Stomach (tissue), 19 donors: ENCODE results near the gene GARIN6. TPM values are rescaled to one million over a fixed set of nuclear protein-coding genes. Genes with fewer than 3 reads are reported as not detected.

Experiments
- DNase-seq, 2 donors: peaks; one replicate each; pipeline versions ENCODE4 v3.0.0 to v3.0.0-alpha.2; 2013 to 2019
- H3K27ac ChIP-seq, 5 donors: fragments of 200-600 bp in 4 of 5; sonication (generic) in 4 of 5; one replicate each; pipeline ENCODE4 v1.5.1; 2013 to 2019; ENCODE audit warnings: mild to moderate bottlenecking in 1 of 5, moderate library complexity in 1 of 5
- H3K27me3 ChIP-seq, 3 donors: fragments of 200-600 bp; sonication (generic); one replicate each; pipeline ENCODE4 v1.5.1; 2017 to 2019; ENCODE audit warnings: mixed run types in 1 of 3
- H3K36me3 ChIP-seq, 4 donors: fragments of 200-600 bp; sonication (generic); 1 replicate in 3 of 4; 2 replicates in 1 of 4; pipeline ENCODE4 v1.5.1; 2016 to 2019
- H3K4me1 ChIP-seq, 4 donors: fragments of 200-600 bp; sonication (generic); one replicate each; pipeline ENCODE4 v1.5.1; 2016 to 2019
- H3K4me3 ChIP-seq, 4 donors: fragments of 200-600 bp; sonication (generic) in 3 of 4; one replicate each; pipeline ENCODE4 v1.5.1; 2016 to 2019; ENCODE audit warnings: mild to moderate bottlenecking in 1 of 4
- H3K9me3 ChIP-seq, 4 donors: fragments of 200-600 bp; sonication (generic); one replicate each; pipeline ENCODE4 v1.5.1; 2016 to 2019
- EP300 ChIP-seq: sonication (generic); formaldehyde crosslinking; IDR thresholded peaks from one replicate; pipeline ENCODE4 v1.6.1; 2017; ENCODE audit warnings: antibody characterized with exemption
- POLR2A ChIP-seq, 4 donors: fragments of 450-650 bp; IDR thresholded peaks; one replicate each; pipeline ENCODE4 v1.6.1; 2016; ENCODE audit warnings: antibody characterized with exemption in 4 of 4, control low read depth in 2 of 4, mild to moderate bottlenecking in 1 of 4, moderate library complexity in 1 of 4
- POLR2AphosphoS5 ChIP-seq, 3 donors: sonication (generic); formaldehyde crosslinking; IDR thresholded peaks; one replicate each; pipeline ENCODE4 v1.6.1; 2016; ENCODE audit warnings: antibody characterized with exemption in 3 of 3
- WGBS, 5 donors: extraction: QIAGEN DNeasy Blood & Tissue Kit in 3 of 5; methylation state at CpG; one replicate each; pipeline versions ENCODE4 v1.1.5 to v1.1.7; 2013 to 2018; 5-methylcytosine and 5-hydroxymethylcytosine counted together
- intact Hi-C: fragments of 100-400 bp; cut with DNase I; formaldehyde crosslinking; loops from one replicate; pipeline ENCODE4 v1.15.1; 2023; ENCODE audit warnings: low total_unique reads
- long read RNA-seq, 10 donors: transcript quantifications; one replicate each; lab custom pipeline, GENCODE V29; 2026
- polyA plus RNA-seq, 3 donors: library from polyadenylated mRNA; stranded (reverse); fragments of 200-250 nt; gene quantifications; one replicate each; pipeline ENCODE4 v1.2.3, GENCODE V29; 2013
- total RNA-seq, 5 donors: library from RNA; depleted of rRNA; stranded (reverse); fragments of >200 nt; gene quantifications; one replicate each; pipeline versions ENCODE4 v1.1.0 to v1.2.3, GENCODE V29; 2014 to 2016
- TF ChIP-seq, protein P1 (sequence below), 7 experiments: fragments of 450-650 bp in 4 of 7; fragments of 200-600 bp in 3 of 7; sonication (generic) in 3 of 7; IDR thresholded peaks; one replicate each; pipeline ENCODE4 v1.5.1; 2016 to 2019; ENCODE audit warnings: antibody characterized with exemption in 7 of 7, control low read depth in 2 of 7, mild to moderate bottlenecking in 1 of 7
- donor health status: healthy with polysubstance abuse.
- donor health status: Bipolar disorder and iron deficiency.
- donor health status: healthy.

GARIN6 gene
- not detected for total RNA-seq
- polyA plus RNA-seq = not detected
- long read RNA-seq, donor 1 = 0 reads
- long read RNA-seq, donor 2 = 0 reads
- long read RNA-seq, donor 3 = 0 reads
- long read RNA-seq, donor 4 = 0 reads
- long read RNA-seq, donor 5 = 0 reads
- long read RNA-seq, donor 6 = 0 reads
- long read RNA-seq, donor 7 = 0 reads
- long read RNA-seq, donor 8 = 0 reads
- long read RNA-seq, donor 9 = 0 reads
- long read RNA-seq, donor 10 = 0 reads

DNA sequence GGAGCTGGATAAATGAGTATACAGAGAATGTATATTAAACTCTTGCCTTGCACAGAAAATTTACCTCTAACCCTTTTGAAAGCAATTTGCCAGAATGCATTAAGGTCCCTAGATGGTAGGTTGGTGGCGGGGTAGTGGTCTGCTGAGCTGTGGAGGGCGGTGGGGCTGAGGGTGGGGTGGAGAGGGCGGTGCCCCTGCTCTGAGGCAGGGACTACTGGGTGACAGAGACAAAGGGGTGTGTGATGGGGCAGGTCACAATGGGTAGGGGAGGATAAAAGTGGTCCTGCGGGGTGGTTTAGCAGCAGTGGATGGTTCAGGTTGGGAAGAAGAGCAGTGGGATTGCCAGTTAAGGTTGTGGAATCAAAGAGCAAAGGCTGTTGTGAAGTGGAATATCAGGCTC lies at the start of gene GARIN6:
Gene GARIN6 (plus strand): TSS at position 301 of the 400 bp plus-strand sequence. CDS start 422 bp downstream, outside the sequence.
- DNase-seq = no peak
- intact Hi-C loops = no loop called here
- no peak for TF ChIP-seq POLR2A (IDR thresholded peaks at IDR 0.05)
- TF ChIP-seq, protein P1, sequence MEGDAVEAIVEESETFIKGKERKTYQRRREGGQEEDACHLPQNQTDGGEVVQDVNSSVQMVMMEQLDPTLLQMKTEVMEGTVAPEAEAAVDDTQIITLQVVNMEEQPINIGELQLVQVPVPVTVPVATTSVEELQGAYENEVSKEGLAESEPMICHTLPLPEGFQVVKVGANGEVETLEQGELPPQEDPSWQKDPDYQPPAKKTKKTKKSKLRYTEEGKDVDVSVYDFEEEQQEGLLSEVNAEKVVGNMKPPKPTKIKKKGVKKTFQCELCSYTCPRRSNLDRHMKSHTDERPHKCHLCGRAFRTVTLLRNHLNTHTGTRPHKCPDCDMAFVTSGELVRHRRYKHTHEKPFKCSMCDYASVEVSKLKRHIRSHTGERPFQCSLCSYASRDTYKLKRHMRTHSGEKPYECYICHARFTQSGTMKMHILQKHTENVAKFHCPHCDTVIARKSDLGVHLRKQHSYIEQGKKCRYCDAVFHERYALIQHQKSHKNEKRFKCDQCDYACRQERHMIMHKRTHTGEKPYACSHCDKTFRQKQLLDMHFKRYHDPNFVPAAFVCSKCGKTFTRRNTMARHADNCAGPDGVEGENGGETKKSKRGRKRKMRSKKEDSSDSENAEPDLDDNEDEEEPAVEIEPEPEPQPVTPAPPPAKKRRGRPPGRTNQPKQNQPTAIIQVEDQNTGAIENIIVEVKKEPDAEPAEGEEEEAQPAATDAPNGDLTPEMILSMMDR (IDR thresholded peaks at IDR 0.05) = no peak
- TF ChIP-seq POLR2AphosphoS5 (IDR thresholded peaks at IDR 0.05) = no peak
- TF ChIP-seq EP300 = no peak
- Histone ChIP-seq H3K4me3 (no peak within 1 kb of the TSS), H3K9me3 (peaks cover 0 to 5% (median 0%) of the 10 kb centered on the region in 4 donors), H3K27me3 (no peaks in the 10 kb centered on the region), H3K36me3 (peaks cover 0 to 12% (median 0%) of the 10 kb centered on the region in 4 donors), H3K27ac (no peak within 1 kb of the TSS), H3K4me1 (no peaks in the 10 kb centered on the region)
- 71 to 78% (median 72%) methylated on average over 4 of the region's 4 CpGs for WGBS, 5 donors

DNA sequence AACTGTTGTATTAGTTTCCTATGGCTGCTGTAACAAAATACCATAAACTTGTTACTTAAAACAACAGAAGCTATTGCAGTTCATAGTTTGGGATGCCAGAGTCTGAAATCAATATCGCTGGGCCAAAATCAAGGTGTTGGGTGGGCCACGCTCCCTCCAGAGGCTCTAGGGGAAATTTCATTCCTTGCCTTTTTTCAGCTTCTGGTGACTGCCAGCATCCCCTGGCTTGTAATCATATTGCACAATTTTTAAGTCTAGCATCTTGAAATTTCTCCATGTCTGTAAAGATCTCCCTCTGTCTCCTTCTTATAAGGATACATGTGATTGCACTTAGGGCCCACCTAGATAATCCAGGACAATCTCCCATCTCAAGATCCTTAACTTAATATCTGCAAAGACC lies 48.8 kb upstream of the GARIN6 start:
- DNase-seq = no peak
- no peak overlapping the region for H3K27ac ChIP-seq
- H3K9me3 ChIP-seq = no peaks in the 10 kb centered on the region
- H3K4me1 ChIP-seq = no peaks in the 10 kb centered on the region
- H3K36me3 ChIP-seq = no peaks in the 10 kb centered on the region
- 80 to 94% (median 86%) methylated on average over 2 of the region's 2 CpGs for WGBS, 5 donors
- H3K27me3 ChIP-seq = no peaks in the 10 kb centered on the region
- H3K4me3 ChIP-seq = no peak overlapping the region
- TF ChIP-seq, protein P1 (IDR thresholded peaks at IDR 0.05) = no peak
- TF ChIP-seq POLR2A (IDR thresholded peaks at IDR 0.05) (no peak), EP300 (no peak), POLR2AphosphoS5 (IDR thresholded peaks at IDR 0.05) (no peak)
- intact Hi-C loops = no loop called here

DNA sequence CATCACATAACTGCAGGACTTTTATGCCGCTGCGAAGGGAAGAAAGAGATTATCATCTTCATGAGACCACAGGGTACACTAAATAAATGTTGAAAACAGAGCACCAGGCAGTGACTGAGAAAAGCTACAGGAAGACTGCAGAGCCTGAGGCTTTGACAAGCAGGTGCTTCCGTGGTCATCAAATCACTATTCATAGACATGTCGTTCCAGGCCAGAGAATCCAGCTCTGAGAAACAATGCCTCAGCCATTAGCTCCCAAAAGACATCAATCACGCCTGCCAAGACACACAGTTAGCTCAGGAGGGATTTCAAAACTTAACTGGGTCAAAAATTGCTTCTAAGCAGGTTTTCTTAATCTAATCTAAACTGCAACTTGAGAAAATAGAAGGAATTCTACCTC lies 47.2 kb upstream of the GARIN6 start:
- Histone ChIP-seq H3K27ac (no peak overlapping the region), H3K27me3 (no peaks in the 10 kb centered on the region), H3K36me3 (no peaks in the 10 kb centered on the region), H3K9me3 (no peaks in the 10 kb centered on the region), H3K4me3 (no peak overlapping the region), H3K4me1 (no peaks in the 10 kb centered on the region)
- intact Hi-C loops = no loop called here
- peak in 1 of 2 donors; percentile 6 for DNase-seq
- TF ChIP-seq POLR2AphosphoS5 (IDR thresholded peaks at IDR 0.05) = no peak
- 37 to 46% (median 43%) methylated on average over 5 of the region's 5 CpGs for WGBS, 5 donors

DNA sequence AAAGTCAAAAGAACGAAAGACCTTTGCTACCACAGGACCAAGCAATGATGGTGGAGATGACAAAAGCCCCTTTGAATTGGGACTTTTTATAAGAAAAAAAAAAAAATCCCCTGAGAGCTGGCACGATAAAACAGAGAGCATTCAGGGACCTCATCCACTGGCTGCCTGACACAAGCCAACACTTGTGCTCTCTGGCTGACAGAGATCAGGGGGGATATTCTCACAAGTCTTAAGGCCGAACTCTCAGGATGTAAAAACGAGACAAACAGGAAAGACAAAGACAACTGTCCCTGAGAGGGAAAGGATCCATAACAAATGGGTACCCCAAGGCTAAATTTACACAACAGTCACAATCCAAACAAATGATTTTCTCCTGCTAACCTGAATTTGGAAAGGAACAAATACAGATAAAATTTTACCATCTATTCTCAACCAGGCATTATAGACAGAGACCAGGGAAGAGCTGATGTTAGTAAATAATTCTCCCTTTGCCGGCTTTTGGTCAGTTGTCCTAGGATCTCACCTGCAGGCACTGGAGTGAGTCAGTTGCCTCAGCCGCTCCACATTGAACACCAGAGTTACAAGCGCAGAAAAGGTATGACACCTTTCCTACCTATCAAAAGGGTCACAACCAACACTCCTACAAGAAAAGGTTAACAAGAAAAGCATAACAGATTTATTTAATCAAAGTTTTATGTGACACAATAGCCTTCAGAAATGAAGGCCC lies 37.9 kb upstream of the GARIN6 start:
- Histone ChIP-seq H3K27me3 (no peaks in the 10 kb centered on the region), H3K4me3 (no peak overlapping the region), H3K9me3 (peaks cover 0 to 10% (median 0%) of the 10 kb centered on the region in 4 donors), H3K27ac (no peak overlapping the region), H3K4me1 (no peaks in the 10 kb centered on the region), H3K36me3 (no peaks in the 10 kb centered on the region)
- WGBS, 5 donors = 49 to 59% (median 54%) methylated on average over 7 of the region's 7 CpGs
- intact Hi-C loops = no loop called here
- DNase-seq = no peak
- TF ChIP-seq, protein P1 (IDR thresholded peaks at IDR 0.05) = no peak
- TF ChIP-seq EP300 (no peak), POLR2AphosphoS5 (IDR thresholded peaks at IDR 0.05) (no peak), POLR2A (IDR thresholded peaks at IDR 0.05) (no peak)

DNA sequence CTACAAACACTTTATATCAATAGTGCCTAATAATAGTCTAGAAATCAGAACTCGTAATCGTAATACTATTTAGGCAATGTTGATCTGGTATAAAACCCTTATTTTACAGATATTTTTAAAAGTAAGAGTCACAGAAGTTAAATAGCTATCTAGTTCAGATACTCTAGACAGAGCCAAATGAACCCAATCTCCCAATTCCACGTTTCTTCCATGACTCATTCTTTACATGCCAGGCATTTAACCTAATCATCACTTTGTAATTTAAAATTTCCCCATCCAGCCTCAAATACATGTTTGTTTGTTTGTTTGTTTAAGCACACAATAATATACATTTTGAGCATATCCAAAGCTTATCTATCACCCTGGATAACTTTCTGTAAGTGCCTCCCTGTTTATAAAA lies 36.4 kb upstream of the GARIN6 start:
- TF ChIP-seq POLR2A (IDR thresholded peaks at IDR 0.05) = no peak
- TF ChIP-seq EP300 = no peak
- no peak for TF ChIP-seq POLR2AphosphoS5 (IDR thresholded peaks at IDR 0.05)
- TF ChIP-seq, protein P1 (IDR thresholded peaks at IDR 0.05) = no peak
- WGBS, 5 donors = 62 to 65% (median 64%) methylated on average over 3 of the region's 3 CpGs
- H3K4me1 ChIP-seq = no peaks in the 10 kb centered on the region
- no peaks in the 10 kb centered on the region for H3K36me3 ChIP-seq
- DNase-seq = no peak
- no peak overlapping the region for H3K4me3 ChIP-seq
- H3K9me3 ChIP-seq = peaks cover 0 to 10% (median 0%) of the 10 kb centered on the region in 4 donors
- intact Hi-C loops = no loop called here
- no peak overlapping the region for H3K27ac ChIP-seq
- no peaks in the 10 kb centered on the region for H3K27me3 ChIP-seq
